GM12801 (cell line): ENCODE data around the gene CHST8.

ENCODE experiments used
- CTCF ChIP-seq: IDR thresholded peaks from one replicate; pipeline ENCODE4 v1.5.1; 2011; ENCODE audit warnings: control low read depth; ENCODE audit not compliant: insufficient read length; ENCODE audit errors: extremely low read depth

Gene CHST8

GRCh38 chr19:33662391-33663092 lies 40.8 kb downstream of the CHST8 start:
- no peak for TF ChIP-seq CTCF

DNA sequence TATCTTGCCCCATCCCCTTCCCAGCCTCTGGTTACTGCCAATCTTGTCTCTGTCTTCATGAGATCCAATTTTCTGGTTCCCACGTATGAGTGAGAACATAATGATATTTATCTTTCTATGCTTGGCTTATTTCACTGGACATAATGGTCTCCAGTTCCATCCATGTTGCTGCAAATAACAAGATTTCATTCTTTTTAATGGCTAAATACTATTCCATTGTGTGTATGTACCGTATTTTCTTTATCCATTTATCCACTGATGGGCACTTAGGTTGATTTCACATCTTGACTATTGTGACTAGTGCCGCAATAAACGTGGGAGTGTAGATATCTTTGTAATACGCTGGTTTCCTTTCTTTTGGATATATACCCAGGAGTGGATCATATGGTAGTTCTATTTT lies 43.0 kb downstream of the CHST8 start:
- TF ChIP-seq CTCF = no peak

- no peak for TF ChIP-seq CTCF
These were observed 44.2 kb downstream of the CHST8 start for GRCh38 chr19:33665776-33666595.

GRCh38 chr19:33667141-33667650 lies 45.4 kb downstream of the CHST8 start:
- TF ChIP-seq CTCF = no peak

GRCh38 chr19:33667881-33668280 lies 46.1 kb downstream of the CHST8 start:
- TF ChIP-seq CTCF = no peak

DNA sequence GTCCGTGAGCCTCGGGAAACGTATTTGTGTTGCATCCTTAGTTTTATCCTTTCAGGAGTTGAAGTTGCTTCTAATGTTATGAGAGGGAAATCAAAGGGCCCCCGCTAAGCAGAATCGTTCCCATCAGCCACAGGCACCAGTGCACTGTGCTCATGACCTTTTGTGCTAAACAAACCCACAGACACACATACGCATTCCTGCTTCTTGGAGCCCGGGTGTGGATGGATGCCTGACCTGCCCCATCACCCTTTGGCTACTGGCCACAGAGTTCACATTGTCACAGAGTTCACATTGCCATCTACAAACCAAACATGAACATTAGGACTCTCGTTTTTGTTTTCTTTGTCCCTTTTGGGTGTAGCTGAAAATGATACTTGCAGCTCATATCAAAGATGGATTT lies 47.2 kb downstream of the CHST8 start:
- no peak for TF ChIP-seq CTCF

DNA sequence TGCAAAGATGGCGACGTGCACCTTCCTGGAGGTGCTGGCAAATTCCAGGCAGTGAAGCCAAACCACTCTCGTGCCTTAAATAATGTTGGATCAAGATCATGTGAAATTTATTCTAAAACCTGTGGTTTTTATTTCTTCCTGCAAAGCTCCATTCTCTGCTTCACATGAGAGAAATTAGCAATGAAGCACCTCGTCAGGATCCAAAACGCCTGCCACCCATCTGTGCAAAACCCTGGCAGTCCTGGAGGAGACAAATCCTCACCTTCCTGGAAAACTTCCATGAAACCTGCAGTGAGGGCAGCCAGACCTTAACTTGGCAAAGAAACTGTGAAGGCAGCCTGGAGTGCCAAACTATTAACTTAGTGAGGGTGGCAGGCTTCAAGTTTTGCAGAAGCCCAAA lies 47.6 kb downstream of the CHST8 start:
- TF ChIP-seq CTCF = no peak
